Bronchial epithelial cell (primary cell): ENCODE data around the gene SLCO3A1. TPM values are rescaled to one million over a fixed set of nuclear protein-coding genes. Genes with fewer than 3 reads are reported as not detected.

Experiments
- DNase-seq: peaks from one replicate; pipeline ENCODE4 v3.0.0-alpha.2; 2010; ENCODE audit warnings: low read depth
- FAIRE-seq: peaks from 2 replicates; lab custom pipeline; 2011; peaks lifted over from hg19 to GRCh38; lab: Jason Lieb, UNC
- H3K27me3 ChIP-seq: 2 replicates; pipeline ENCODE4 v1.5.1; 2011; ENCODE audit warnings: low read length; ENCODE audit not compliant: control insufficient read depth, insufficient read depth
- H3K36me3 ChIP-seq: 2 replicates; pipeline ENCODE4 v1.5.1; 2011; ENCODE audit warnings: low read length; ENCODE audit not compliant: control insufficient read depth, insufficient read depth
- H3K4me3 ChIP-seq: 2 replicates; pipeline ENCODE4 v1.5.1; 2011; ENCODE audit warnings: mild to moderate bottlenecking, low read depth, low read length, control low read depth
- total RNA-seq: library from RNA; depleted of rRNA; stranded (reverse); fragments of >200 nt; gene quantifications from 2 replicates; pipeline ENCODE4 v1.2.1, GENCODE V29; 2014
- TF ChIP-seq, protein P1 (sequence below): IDR thresholded peaks from 2 replicates; pipeline ENCODE4 v1.5.1; 2011; ENCODE audit warnings: mild to moderate bottlenecking, moderate library complexity, low read length, control low read depth, inconsistent platforms; ENCODE audit not compliant: insufficient read depth, severe bottlenecking

SLCO3A1 gene
- total RNA-seq, 1 donor from 2014 or later = 4.5 TPM

DNA sequence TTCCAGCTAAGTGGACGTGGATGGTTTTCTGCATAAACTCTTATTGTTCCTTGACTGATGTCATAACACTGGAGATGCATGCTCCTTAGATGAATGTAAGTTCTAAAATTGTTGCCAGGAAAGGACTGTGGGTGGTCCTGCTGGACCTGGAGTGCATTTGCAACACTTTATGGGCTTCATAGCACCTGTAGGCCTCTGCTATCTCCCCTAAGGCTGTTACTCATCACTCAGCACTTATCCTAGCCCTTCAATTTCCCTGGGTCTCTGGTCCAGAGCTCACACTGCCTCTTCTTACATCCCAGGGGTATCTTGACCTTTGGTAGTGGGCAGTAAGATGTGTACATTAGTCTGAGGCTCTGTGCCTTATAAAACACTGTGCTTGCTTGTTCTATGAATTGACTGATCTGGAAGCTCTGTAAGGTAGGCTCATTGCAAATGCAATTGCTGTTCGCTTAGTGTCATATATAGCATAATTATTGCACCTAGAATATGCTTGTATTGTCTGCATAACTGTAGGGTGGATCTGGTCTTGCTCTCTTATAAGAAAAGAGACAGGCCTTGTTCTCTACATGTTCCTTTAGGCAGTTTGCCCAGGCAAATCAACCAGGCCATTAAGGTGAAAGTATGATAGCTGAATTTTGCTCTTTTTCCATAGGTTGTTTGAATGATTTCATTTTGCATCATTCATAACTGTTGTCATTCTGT, 35.8 kb downstream of the SLCO3A1 start:
- Histone ChIP-seq H3K4me3 (no peak overlapping the region), H3K27me3 (no peaks in the 10 kb centered on the region), H3K36me3 (no peaks in the 10 kb centered on the region)
- FAIRE-seq (peak; percentile 62), DNase-seq (no peak)
- TF ChIP-seq, protein P1, sequence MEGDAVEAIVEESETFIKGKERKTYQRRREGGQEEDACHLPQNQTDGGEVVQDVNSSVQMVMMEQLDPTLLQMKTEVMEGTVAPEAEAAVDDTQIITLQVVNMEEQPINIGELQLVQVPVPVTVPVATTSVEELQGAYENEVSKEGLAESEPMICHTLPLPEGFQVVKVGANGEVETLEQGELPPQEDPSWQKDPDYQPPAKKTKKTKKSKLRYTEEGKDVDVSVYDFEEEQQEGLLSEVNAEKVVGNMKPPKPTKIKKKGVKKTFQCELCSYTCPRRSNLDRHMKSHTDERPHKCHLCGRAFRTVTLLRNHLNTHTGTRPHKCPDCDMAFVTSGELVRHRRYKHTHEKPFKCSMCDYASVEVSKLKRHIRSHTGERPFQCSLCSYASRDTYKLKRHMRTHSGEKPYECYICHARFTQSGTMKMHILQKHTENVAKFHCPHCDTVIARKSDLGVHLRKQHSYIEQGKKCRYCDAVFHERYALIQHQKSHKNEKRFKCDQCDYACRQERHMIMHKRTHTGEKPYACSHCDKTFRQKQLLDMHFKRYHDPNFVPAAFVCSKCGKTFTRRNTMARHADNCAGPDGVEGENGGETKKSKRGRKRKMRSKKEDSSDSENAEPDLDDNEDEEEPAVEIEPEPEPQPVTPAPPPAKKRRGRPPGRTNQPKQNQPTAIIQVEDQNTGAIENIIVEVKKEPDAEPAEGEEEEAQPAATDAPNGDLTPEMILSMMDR = no peak

DNA sequence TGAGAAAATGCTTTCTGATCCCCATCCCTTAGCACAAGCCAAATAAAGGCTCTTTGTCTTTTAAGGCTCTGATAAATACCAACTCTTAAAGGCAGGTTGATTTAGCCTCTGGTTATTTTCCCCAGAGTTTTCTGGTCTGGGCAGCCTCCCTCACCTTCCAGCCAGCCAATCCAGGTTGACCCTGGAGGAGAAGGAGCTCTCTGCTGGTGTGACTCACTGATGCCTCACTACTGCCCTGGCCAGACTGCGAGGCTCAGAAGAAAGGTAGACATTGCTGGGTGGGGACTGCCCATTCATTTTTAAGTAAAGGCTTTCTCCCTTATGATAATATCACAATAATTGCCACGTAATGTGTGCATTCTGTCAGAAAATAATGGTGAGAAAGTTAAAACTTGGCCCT, 37.1 kb downstream of the SLCO3A1 start:
- no peak overlapping the region for H3K4me3 ChIP-seq
- TF ChIP-seq, protein P1 = peak; percentile 1
- FAIRE-seq = no peak

DNA sequence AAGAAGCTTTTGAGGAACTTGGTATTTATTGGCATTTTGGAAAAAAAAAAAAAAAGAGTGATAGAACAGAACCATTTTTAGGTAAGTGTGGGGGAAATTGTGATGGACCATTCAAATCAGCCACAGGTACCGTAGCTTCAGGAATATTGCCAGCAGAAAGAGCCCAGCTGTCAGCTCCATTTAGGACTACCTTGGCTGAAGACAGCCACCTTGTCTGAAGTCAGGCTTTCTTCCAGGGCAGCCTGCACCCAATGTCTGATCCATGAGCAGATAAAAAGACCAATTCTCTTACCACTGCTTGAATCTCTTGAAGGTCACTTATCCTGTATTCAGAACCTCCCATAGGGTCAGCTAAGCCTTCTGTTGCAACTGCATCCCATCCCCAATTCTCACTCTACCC, 37.6 kb downstream of the SLCO3A1 start:
- TF ChIP-seq, protein P1 = no peak
- no peak for FAIRE-seq
- no peak overlapping the region for H3K4me3 ChIP-seq
- no peaks in the 10 kb centered on the region for H3K27me3 ChIP-seq
- DNase-seq = no peak
- no peaks in the 10 kb centered on the region for H3K36me3 ChIP-seq

More for the DNA sequence above, 37.1 kb downstream of the SLCO3A1 start:
- no peaks in the 10 kb centered on the region for H3K27me3 ChIP-seq
- no peaks in the 10 kb centered on the region for H3K36me3 ChIP-seq
- peak; percentile 95 for DNase-seq

DNA sequence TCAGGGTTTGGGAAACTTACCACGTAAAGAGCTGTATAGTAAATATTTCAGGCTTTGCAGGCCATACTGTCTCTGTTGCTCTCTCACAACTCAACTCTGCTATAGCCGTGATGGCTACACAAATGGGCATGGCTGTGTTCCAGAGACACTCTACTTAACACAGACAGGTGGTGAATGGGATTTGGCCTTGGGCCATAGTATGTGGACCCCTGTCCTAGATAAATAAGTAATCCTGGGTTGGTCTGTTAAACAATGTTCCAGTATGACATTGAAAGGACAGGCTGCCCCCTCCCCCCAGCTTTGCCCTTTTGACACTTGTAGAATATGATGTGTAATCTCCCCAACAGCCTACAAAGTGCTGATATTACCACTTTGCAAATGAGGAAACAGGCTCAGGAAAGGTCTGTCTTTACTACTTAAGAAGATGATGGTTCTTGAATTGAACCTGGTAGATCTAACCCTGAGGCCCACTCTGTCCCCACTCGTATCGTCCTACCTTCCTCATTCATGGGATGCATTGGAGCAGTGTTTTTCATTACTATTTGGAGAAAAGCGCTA, 38.4 kb downstream of the SLCO3A1 start:
- no peak for DNase-seq
- Histone ChIP-seq H3K27me3 (no peaks in the 10 kb centered on the region), H3K4me3 (no peak overlapping the region), H3K36me3 (no peaks in the 10 kb centered on the region)
- TF ChIP-seq, protein P1 = no peak
- no peak for FAIRE-seq

DNA sequence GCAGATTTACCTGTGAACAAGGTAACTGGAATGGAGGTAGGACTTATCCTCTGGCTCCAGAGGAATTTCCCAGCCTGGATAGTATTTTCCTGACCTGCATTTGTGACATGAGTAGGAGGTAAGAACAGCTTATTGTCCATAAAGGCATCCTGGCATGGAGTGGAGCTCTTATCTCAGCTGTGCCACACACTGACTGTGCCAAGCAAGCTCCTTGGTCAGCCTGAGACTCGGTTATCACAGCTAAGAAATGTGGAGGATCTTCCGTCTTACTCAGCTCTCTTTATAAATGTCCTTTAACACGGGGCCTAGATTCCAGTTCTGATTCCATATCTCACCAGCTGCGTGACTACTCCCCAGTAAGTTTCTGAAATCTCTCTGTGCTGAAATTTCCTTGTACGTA, 38.9 kb downstream of the SLCO3A1 start:
- no peaks in the 10 kb centered on the region for H3K36me3 ChIP-seq
- no peaks in the 10 kb centered on the region for H3K27me3 ChIP-seq
- FAIRE-seq (no peak), DNase-seq (no peak)
- TF ChIP-seq, protein P1 = no peak
- H3K4me3 ChIP-seq = no peak overlapping the region
